Cardiac septum (tissue), 1 donor: ENCODE data around the gene ZNF132. TPM values are rescaled to one million over a fixed set of nuclear protein-coding genes. Genes with fewer than 3 reads are reported as not detected.
A peak's percentile ranks its signal among the peaks of the same experiment; 100 is the strongest.
"Not testable (repeated sequence)": the region's sequence is repeated elsewhere in the genome, so short reads cannot be mapped to it uniquely, and the experiment has no call there.

Source experiments
- DNase-seq: peaks from one replicate; pipeline ENCODE4 v3.0.0-alpha.2; 2020; ENCODE audit warnings: low spot score
- intact Hi-C: fragments of 100-400 bp; cut with DNase I; formaldehyde crosslinking; loops from one replicate; pipeline ENCODE4 v1.14.0; 2022
- total RNA-seq: library from RNA; stranded (reverse); fragmentation: NEBNext Ultra II Directional; extraction: Animal tissue kit (Norgen Biotek cat#: 25700); gene quantifications from one replicate; pipeline ENCODE4 v1.2.1, GENCODE V29; 2021
- donor health status: DM: no; HTN: no; CAD: no.

The ZNF132 gene
- total RNA-seq, 1 donor from 2014 or later: 5.4 TPM

DNA sequence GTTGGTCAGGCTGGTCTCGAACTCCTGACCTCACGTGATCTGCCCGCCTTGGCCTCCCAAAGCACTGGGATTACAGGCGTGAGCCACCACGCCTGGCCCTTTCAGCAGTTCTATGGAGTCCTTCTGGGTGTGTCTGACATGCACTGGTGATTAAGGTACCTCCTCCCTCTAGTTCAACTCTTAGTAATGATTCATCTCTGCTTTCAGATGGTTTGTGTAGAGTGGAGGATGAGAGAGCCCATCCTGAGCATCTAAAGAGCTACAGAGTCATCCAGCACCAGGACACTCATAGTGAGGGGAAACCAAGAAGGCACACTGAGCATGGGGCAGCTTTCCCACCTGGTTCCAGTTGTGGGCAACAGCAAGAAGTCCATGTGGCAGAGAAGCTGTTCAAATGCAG, 23.3 kb downstream of the ZNF132 start:
- DNase-seq: no peak
- intact Hi-C loops: no loop called here

DNA sequence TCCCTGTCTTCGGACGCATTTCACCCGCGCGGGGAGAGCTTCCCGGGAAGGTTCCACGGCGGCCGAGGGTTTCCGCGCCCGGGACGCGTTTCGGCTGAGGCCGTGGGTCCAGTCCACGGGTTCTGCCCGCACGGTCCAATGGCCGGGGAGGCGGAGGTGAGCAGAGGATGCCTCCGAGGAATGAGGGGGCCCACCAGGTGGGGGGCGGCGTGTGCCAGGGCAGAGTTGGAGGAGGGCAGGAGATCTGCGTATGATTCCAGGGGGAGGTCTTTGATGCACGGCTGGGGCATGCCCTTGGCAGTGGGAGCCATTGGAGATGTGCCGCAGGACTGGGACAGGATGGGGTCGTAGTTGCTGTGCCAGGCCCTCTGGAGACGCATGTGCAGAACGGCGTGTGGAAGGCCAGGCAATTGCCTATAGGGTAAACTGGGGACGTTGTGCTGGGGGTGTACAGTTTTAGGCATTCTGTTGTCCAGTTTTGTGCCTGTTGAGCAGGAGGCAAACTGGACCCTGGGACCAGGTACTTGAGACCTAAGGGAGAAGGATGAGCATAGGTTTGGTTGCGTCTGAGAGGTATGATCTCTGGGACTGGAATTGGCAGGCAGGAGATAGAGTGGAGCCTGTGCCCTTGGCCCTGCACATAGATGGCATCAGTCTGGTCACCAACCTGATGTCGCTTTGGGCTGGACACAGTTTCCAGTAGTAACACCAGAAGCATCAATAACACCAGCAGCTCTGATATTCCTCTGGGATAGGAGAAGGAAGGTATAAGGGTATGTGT, 30.8 kb downstream of the ZNF132 start:
- intact Hi-C loops: no loop called here
- DNase-seq: no peak

DNA sequence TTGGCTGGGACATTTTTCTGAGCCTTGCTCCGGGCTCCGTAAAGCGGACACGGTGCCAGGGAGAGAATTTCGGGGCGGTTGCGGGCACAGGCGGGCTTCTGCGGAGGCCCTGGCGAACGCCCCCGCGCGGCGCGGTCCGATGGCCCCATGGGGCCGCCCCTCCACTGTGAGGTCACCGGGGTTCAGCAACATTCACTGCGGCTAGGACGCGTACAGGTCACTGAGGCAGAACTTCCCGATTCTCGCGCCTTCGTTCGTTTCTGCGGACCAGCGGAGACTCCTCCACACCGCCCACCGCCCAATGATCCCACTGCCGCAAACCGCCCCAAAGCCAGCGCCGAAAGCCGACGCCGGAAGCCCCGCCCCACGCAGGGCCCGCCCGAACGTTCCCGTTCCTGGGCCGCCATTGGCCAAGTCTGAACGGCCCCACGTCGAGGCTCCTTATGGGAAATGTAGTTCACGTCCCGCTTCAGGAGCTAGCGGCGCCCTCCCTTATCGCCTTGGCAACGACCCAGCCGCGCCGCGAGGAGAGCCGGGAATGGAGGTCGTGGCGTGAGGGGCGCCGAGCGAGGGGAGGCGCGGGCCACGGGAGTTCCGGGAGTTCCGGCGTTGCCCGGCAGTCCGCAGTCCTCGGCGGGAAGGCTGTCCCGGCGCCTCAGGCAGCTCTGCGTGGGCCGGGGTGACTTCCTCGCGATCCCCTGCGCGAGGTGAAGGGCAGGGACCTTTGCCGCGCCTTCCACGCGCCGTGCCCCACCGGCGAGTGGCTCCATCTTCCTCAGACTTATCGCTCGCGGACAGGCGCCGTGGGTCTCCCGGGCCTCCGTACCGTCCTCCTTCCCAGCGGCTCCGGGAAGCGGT, 31.6 kb downstream of the ZNF132 start, which contains the start of gene ZNF584:
ZNF584 (plus strand) TSS at position 498 of the 858 bp plus-strand sequence. CDS start 499 bp downstream, outside the sequence.
- intact Hi-C loops: loop anchor here (1.0 kb wide), 1 partner anchor 32 kb away; the partner anchor contains the start of gene ZNF132
- DNase-seq: peak; percentile 98

DNA sequence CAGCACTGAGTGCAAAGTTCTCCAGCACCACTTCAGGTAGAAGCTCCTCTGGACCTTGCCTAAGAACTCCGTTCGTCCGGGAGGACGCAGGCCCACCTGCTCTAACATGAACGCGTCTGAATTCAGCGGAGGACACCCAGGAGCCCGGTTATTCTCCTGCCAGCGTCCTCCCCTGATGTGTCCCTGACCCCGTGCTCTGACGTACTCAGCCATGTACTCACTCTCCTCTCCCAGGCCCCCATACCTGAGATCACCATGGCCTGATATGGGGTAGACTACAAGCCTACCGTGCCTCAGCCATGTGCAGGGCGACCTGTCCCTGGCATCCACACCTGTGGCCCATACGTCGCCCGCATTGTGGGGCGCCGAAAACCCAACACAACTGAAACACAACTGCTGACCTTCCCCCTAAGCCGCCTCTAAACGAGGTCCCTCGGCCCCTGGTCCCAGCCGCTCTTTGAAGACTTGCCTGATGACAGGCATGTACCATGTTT, 32.2 kb downstream of the ZNF132 start:
- intact Hi-C loops: loop anchor here (1.0 kb wide), 1 partner anchor 33 kb away; the partner anchor contains the start of gene ZNF132
- no peak for DNase-seq

DNA sequence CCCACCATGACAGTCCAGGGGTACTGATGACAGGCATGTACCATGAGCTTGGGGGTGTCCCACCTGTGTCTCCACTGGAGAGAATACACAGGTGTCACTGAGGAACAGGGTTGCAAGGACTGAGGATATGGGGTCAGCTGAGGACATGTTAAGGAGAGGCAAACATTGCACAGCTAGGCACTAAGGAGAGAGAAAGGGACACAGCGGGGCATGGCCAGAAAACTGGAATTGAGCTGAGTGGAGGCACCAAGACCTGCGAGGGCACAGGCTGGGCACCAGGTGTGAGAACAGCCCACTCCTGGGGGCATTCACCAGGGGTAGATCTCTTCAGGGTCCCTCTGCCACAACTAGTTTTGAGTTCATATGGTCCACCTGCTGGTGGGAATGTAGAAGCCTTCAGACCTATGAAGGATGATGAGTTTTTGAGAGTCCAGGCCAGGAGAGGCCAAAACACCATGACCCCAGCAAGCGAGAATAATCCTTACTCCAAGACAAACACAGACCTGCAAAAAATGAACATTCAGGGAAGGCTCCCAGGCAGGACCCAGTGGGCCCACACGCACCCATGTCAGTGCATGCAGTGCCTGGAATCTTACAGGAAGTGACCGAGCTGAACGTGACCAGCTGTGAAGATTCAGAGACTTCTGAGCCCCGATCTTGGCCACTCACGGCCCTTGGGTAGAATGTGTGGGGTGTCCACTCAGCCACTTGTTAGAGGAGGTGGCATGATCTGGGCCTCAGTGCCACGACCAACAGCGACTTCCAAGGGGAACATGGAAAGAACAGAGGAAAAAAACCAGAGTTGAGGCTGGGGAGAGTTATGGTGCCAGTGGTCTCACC, 32.9 kb downstream of the ZNF132 start:
- DNase-seq: no peak
- intact Hi-C loops: no loop called here

DNA sequence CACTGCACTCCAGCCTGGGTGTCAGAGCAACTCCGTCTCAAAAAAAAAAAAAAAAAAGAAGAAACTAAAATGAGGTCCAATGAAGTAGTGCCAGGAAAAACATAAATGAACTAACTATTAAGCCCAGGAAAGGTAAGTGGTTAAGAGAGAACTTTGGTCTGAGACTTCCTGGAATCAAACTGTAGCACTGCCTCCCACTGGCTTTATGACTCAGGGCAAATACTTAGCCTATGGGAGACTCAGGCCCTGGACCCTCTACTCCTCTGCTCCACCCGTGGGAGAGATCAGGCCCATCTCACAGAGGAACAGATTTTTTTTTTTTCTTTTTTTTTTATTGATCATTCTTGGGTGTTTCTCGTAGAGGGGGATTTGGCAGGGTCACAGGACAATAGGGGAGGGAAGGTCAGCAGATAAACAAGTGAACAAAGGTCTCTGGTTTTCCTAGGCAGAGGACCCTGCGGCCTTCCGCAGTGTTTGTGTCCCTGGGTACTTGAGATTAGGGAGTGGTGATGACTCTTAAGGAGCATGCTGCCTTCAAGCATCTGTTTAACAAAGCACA, 36.0 kb downstream of the ZNF132 start:
- intact Hi-C loops, DNase-seq: not testable (repeated sequence)

DNA sequence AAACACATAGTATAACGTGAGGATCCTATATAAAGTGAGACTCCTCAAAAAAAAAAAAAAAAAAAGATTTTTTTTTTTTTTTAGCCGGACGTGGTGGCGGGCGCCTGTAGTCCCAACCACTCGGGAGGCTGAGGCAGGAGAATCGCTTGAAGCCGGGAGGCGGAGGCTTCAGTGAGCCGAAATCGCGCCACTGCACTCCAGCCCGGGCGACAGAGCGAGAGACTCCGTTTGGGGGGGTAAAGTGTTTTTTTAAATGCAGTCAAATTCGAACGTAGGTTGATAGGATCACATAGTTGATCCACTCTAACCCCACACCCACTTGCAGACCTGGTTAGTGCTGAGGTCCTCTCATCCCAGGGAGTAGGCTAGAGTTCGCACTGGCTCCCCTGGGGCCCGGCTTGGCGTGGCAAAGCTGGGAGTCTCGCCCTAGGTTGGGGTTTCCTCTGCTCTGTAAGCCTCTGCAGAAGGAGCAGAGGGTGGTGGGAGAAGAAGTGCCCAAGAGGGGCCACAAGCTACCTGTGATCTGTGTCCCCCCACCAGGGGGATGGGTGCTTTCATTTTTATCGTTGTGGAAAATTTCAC, 38.0 kb downstream of the ZNF132 start:
- intact Hi-C loops: no loop called here
- DNase-seq: peak; percentile 26

DNA sequence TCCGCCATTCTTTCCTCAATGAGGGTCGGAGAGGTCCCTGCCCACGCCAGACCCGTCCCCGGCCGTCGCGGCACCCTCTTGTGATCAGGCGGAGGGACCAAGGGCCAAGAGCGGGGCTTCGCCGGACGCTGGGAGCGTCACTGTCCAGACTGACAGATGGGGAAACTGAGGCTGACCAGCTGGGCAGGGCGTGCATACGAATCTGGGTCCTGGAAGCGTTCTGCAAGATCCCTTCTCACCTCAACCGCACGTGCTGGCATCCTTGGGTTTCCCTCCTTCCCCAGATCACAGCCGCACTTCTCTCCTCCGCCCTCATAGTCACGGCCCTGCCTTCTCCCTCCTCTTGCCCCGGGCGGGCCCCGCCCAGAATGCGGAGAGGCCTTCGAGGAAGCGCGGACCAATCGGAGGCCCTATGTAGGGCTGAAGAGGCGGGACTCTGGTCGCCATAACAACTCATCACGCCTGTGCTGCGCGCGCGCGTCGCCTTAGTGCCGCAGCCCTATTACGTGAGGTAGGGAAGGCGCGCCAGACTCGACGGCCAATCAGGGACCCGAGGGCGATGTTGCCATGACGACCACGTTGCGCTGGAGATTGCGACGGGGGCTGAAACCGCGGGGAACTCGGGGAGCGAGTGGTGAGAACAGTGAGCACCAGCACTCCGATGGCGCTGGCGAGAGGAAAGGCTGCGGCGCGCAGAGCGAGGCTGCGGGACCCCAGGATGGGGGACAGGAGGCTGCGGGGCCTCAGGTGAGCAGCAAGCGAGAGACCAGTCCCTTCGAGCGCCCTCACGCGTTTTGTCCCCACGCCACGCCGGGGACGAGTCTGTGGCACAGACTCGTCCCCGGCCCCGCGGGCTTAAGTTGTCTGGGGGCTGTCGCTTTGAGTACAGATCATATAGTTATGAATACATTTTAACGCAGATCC, 38.8 kb downstream of the ZNF132 start:
- peak; percentile 98 for DNase-seq
- intact Hi-C loops: no loop called here

DNA sequence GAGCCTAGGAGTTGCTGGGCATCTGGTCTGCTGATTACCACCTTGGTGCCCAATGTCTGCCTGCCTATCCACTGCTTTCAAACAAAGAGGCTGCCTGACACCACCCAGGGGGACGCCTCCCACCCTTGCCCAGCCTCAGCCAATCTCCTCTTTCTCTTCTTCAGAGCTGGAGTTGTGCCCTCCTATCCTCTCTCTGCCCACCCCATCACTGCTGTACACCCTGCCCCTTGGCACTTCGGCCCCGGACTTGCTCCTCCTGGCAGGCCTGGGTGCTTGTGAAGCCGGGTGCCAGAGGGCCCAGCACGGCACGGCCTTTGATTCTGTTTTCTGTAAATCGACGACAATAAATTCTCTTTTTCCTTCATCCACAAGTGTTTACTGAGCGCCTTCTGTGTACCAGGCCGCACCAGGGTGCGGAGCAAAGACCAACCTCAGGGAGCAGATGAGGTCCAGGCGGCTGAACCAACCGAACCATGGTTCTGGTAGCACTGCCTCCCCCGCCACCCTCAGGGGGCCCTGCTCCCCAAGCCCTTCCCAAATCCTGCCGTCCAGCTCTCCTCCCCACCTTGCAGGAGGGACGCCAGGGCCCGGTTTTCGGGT, 39.5 kb downstream of the ZNF132 start:
- intact Hi-C loops: no loop called here
- DNase-seq: no peak

DNA sequence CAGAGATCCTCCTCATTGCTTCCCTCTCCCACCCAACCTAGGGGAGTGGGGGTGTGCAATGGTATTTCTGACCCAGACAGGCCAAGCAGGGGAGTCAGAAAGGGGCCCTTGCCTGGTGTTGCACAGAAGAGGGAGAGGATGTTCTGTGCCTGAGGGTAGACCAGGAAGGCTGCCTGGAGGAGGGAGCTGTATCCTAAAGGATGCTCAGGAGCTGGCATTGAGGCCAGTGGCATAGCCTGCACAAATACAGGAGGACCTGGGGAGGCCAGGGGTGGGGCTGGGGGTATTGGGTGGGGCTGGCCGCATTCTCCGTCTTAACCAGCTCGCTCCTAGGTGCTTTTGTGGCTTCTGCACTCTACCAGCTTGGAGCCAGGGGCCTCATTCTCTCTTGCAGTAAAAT, 40.0 kb downstream of the ZNF132 start:
- no peak for DNase-seq
- intact Hi-C loops: no loop called here

DNA sequence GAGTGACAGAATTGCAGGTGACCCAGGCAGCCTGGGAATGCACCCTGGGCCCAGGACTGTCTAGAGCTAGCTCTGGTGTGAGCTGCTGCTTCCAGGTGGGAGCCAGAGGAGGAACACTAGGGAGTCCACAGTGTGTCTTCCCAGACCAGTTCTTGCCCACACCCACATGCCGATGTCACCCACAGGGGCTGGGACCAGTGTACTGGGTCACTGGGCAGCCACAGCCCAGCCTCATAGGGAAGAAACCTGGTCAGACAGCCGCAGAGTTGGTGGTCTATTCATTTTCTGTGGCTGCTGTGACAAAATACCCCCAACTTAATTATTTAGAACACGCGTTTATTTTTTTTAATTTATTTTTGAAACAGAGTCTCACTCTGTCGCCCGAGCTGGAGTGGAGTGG, 41.4 kb downstream of the ZNF132 start:
- DNase-seq: no peak
- intact Hi-C loops: no loop called here

DNA sequence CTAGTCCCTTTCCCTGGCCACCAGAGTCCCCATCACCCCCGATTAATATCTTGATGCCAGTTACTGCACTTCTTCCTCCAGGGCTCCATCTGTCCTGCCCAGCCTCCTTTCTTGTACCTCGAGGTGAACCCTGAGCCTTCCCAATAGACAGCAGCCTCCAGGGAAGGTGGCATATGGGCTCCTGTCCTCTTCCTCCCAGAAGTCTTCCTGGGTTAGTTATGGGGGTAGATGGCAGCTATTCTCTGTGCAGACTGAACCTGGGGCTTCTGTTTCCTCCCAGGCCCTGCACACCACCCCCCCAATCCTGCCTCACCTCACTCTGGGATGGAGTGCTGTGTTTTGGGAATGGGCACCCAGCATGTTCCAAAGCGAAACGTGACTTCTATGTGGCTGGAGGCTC, 41.9 kb downstream of the ZNF132 start:
- DNase-seq: no peak

DNA sequence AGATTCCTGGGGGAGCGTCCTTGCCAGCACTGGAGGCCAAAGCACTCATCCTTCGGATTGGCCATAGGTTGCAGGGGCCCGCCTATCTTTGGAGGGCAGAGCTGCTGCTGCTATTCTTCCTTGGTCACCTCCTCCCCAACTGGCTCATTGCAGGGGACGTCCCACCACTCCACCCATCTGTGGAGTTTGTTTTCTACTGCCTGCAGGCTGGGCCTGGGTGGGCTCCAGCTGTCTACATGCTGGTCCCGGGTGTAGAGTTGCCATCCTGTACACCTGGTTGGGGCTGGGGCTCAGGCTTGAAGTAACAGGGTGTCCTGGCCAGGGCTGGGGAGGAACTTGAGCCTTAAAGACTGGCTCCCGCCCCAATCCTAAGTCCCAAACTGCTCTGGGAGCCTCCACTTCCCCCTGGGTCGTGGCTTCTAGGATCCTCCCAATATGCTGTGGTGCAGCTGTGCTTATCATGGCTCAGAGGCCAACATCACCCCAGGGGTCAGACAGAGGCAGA, 42.4 kb downstream of the ZNF132 start:
- no peak for DNase-seq
- intact Hi-C loops: no loop called here

More for the DNA sequence above, 41.9 kb downstream of the ZNF132 start:
- intact Hi-C loops: no loop called here

DNA sequence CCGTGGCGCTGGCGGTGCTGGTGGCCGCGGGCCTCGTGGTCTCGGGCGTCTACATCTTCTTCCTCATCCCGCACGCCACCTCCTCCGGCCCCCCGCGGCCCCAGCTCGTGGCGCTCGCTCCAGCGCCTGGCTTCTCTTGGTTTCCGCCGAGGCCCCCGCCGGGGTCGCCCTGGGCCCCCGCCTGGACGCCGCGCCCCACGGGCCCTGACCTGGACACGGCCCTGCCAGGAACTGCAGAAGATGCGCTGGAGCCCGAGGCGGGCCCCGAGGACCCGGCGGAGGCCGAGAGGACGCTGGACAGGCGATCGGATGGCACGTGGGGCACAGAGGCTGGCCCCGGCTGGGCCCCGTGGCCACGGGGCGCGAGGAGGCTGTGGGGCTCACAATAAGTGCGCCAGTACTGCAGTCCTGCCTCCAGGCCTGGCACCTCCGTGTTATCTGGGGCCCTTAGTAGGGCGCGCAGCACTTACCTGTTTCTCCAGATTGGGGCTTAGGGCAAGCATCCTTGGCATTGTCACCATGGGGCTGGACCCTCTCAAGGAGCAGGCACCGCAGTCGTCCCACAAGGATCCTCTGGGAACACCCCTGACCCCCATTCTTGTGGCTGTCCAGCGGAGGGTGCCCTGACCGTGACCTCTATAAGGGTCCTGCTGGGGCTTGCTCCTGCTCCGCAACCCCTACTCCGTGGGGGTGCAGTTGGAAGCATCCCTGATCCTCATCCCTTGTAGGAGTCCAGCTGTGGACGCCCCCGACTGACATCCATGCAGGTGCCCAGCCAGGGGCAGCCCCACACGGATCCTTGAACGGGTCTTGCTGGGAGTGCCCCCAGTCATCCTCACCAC, 43.0 kb downstream of the ZNF132 start:
- DNase-seq: no peak
- intact Hi-C loops: no loop called here

DNA sequence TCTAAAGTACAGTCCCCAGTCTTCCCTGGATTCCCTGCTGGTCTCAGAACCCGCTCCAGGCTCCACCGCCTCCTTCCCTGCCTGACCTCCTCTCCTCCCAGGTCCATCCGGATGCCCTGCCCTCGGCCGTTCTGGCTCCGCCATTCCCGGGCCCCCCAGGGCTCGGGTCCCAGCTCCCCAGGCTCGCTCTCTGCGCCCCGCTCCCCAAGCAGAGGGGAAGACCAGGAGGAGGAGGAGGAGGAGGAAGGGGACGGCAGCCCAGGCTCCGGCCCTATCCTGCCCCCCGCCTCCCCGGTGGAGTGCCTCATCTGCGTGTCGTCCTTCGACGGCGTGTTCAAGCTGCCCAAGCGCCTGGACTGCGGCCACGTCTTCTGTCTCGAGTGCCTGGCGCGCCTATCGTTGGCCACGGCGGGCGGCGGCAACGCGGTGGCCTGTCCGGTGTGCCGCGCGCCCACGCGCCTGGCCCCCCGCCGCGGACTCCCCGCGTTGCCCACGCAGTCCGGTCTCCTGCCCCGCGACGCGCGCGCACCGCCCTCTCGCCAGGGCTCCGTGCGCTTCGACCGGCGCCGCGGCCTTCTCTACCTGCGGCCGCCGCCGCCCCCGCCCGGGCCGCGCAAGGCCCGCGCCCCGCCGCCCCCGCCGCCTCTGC, 43.9 kb downstream of the ZNF132 start:
- no peak for DNase-seq
- intact Hi-C loops: no loop called here
